BE2C (cell line): ENCODE measurements around the gene GASK1A.
"Not testable (repeated sequence)": the region's sequence is repeated elsewhere in the genome, so short reads cannot be mapped to it uniquely, and the experiment has no call there.

Experiments
- DNase-seq: peaks from one replicate; pipeline ENCODE4 v3.0.0-alpha.2; 2020
- H3K27me3 ChIP-seq: fragments of 250-450 bp; sonication (Bioruptor Pico); 2 replicates; pipeline ENCODE4 v1.5.1; 2020; ENCODE audit warnings: mild to moderate bottlenecking
- H3K36me3 ChIP-seq: fragments of 250-450 bp; sonication (Bioruptor Pico); 2 replicates; pipeline ENCODE4 v1.5.1; 2020; ENCODE audit warnings: mild to moderate bottlenecking
- H3K4me1 ChIP-seq: fragments of 250-450 bp; sonication (Bioruptor Pico); 2 replicates; pipeline ENCODE4 v1.5.1; 2020
- H3K4me3 ChIP-seq: 2 replicates; pipeline ENCODE4 v1.5.1; 2011; ENCODE audit warnings: low read depth, low read length
- H3K9me3 ChIP-seq: fragments of 250-450 bp; sonication (Bioruptor Pico); 2 replicates; pipeline ENCODE4 v1.5.1; 2020
- CTCF ChIP-seq: IDR thresholded peaks from 2 replicates; pipeline ENCODE4 v1.5.1; 2012; ENCODE audit warnings: mild to moderate bottlenecking, low read depth, low read length

The GASK1A gene

DNA sequence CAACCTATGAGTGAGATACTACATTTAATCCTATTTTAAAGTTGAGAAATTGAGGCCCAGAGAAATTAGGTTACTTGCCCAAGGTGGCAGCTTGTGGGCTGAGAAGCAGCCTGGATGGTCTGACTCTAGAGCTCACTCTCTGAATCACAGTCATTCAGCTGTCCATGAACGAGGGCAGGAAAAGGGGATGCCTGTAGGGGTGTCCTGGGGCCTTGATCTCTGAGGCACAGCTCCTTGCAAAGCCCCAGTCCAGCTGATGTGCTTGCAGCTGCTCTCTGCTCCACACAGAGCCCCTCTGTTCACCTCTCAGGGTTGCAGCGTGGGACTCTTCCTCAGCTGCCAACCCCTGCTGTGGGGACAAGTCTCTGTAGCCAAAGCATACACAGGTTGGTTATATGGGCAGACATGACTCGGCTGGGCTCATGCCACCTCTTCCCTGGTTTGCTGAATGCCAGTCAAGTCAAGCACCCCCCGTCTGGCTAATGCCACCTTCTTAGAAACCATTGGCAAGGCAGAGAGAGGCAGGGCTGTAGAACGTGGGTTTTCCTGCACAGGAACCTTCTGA, 56.8 kb downstream of the GASK1A start:
- Histone ChIP-seq H3K9me3 (no peaks in the 10 kb centered on the region), H3K4me3 (no peak overlapping the region), H3K27me3 (no peaks in the 10 kb centered on the region), H3K4me1 (no peaks in the 10 kb centered on the region), H3K36me3 (no peaks in the 10 kb centered on the region)
- DNase-seq, result no peak
- TF ChIP-seq CTCF, result no peak

GRCh38 chr3:43036621-43037423, 57.7 kb downstream of the GASK1A start:
- no peak for DNase-seq
- H3K4me3 ChIP-seq, result no peak overlapping the region
- no peak for TF ChIP-seq CTCF
- H3K27me3 ChIP-seq, result no peaks in the 10 kb centered on the region
- H3K36me3 ChIP-seq, result no peaks in the 10 kb centered on the region
- no peaks in the 10 kb centered on the region for H3K9me3 ChIP-seq
- H3K4me1 ChIP-seq, result no peaks in the 10 kb centered on the region

GRCh38 chr3:43038010-43038409, 58.9 kb downstream of the GASK1A start:
- Histone ChIP-seq H3K36me3 (no peaks in the 10 kb centered on the region), H3K9me3 (no peaks in the 10 kb centered on the region), H3K4me3 (no peak overlapping the region), H3K4me1 (no peaks in the 10 kb centered on the region), H3K27me3 (no peaks in the 10 kb centered on the region)
- no peak for TF ChIP-seq CTCF
- no peak for DNase-seq

DNA sequence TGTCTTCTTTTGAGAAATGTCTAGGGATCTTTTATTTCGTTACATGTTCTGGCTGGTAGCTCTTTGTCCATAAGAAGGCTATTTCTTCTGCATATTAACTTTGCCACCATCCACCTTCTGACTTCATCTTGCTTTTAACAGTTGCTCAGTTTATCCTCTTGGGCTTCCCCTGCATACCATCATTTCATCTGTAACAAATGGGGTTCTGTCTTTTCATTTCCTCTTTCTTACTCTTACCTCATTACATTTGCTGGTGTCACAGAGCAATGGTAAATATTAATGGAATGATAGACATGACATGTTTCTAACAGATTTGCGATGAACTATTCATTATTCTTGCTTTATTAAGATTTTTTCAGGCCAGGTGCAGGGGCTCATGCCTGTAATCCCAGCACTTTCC, 62.4 kb downstream of the GASK1A start:
- DNase-seq, result no peak
- no peak overlapping the region for H3K4me3 ChIP-seq
- TF ChIP-seq CTCF, result no peak
- H3K36me3 ChIP-seq, result no peaks in the 10 kb centered on the region
- H3K27me3 ChIP-seq, result no peaks in the 10 kb centered on the region
- no peaks in the 10 kb centered on the region for H3K9me3 ChIP-seq
- no peaks in the 10 kb centered on the region for H3K4me1 ChIP-seq

DNA sequence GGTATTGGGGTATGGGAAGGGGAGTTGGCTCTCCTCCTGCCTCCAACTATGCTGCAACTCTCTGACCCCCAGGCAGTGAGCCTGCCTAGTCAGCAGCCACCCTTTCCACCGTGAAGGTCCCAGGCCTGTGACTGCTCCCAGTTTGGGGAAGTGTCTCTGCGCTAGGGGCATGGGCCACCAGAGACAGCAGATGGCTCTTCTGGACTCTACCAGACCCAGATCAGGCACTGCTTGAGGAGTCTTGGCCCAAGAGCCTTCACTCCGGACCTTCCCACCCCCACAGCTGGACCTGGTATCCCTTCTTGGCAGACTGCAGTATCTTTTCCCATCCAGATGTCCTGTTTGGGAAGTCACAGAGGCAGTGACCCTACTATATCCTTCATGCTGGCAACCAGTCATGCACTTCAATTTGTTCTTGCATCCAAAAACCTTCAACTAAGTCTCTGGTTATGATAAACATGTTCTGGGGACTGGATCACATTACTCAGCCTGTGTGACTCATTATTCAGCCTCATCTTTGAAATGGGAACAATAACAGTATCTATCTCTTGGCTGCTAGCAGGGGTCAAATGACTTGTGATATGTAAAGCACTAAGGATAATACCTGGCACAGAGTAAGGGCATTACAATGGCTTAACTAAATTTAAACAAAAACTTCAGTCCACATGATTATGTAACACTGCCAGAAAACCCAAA, 64.1 kb downstream of the GASK1A start:
- TF ChIP-seq CTCF, result no peak
- Histone ChIP-seq H3K9me3 (no peaks in the 10 kb centered on the region), H3K27me3 (no peaks in the 10 kb centered on the region), H3K36me3 (no peaks in the 10 kb centered on the region), H3K4me3 (no peak overlapping the region), H3K4me1 (no peaks in the 10 kb centered on the region)
- DNase-seq, result no peak

GRCh38 chr3:43043793-43044192, 64.7 kb downstream of the GASK1A start:
- Histone ChIP-seq H3K9me3 (no peaks in the 10 kb centered on the region), H3K4me1 (no peaks in the 10 kb centered on the region), H3K4me3 (no peak overlapping the region), H3K27me3 (no peaks in the 10 kb centered on the region), H3K36me3 (no peaks in the 10 kb centered on the region)
- TF ChIP-seq CTCF, result no peak
- no peak for DNase-seq

GRCh38 chr3:43045079-43045478, 66.0 kb downstream of the GASK1A start:
- not testable (repeated sequence) for H3K4me3 ChIP-seq, H3K4me1 ChIP-seq, H3K36me3 ChIP-seq, H3K27me3 ChIP-seq, DNase-seq, H3K9me3 ChIP-seq
